HG02610 (cell line): ENCODE measurements around the gene SRGAP3.

Experiments used
- ATAC-seq: cut with Tn5 transposase; IDR thresholded peaks from one replicate; pipeline ENCODE4 v1.9.1; 2021; ENCODE audit warnings: mild to moderate bottlenecking, moderate library complexity; ENCODE audit not compliant: unreplicated experiment

Gene SRGAP3

GRCh38 chr3:9067352-9067975 lies 182.0 kb downstream of the SRGAP3 start:
- peak; percentile 61 for ATAC-seq

GRCh38 chr3:9066775-9067174 lies 182.7 kb downstream of the SRGAP3 start:
- ATAC-seq = no peak

- ATAC-seq = no peak
Observed at GRCh38 chr3:9066141-9066540, 183.3 kb downstream of the SRGAP3 start.

- no peak for ATAC-seq
Observed at GRCh38 chr3:9064850-9065249, 184.6 kb downstream of the SRGAP3 start.

GRCh38 chr3:9064251-9064650 lies 185.2 kb downstream of the SRGAP3 start:
- ATAC-seq = no peak

- ATAC-seq = no peak
Observed at GRCh38 chr3:9062570-9062969, 186.9 kb downstream of the SRGAP3 start.

GRCh38 chr3:9061634-9062033 lies 187.8 kb downstream of the SRGAP3 start:
- no peak for ATAC-seq

GRCh38 chr3:9059489-9060400 lies 189.7 kb downstream of the SRGAP3 start:
- no peak for ATAC-seq

GRCh38 chr3:9056581-9056980 lies 192.9 kb downstream of the SRGAP3 start:
- ATAC-seq = no peak

GRCh38 chr3:9047452-9048346 lies 201.7 kb downstream of the SRGAP3 start:
- ATAC-seq = no peak

GRCh38 chr3:9045371-9045770 lies 204.1 kb downstream of the SRGAP3 start:
- ATAC-seq = no peak

GRCh38 chr3:9043063-9043462 lies 206.4 kb downstream of the SRGAP3 start:
- no peak for ATAC-seq

GRCh38 chr3:9041626-9042025 lies 207.8 kb downstream of the SRGAP3 start:
- ATAC-seq = no peak

- no peak for ATAC-seq
Observed at GRCh38 chr3:9040996-9041395, 208.4 kb downstream of the SRGAP3 start.

GRCh38 chr3:9037144-9037711 lies 212.2 kb downstream of the SRGAP3 start:
- ATAC-seq = no peak

- no peak for ATAC-seq
Observed at GRCh38 chr3:9036404-9037131, 212.9 kb downstream of the SRGAP3 start.

GRCh38 chr3:9035961-9036360 lies 213.5 kb downstream of the SRGAP3 start:
- ATAC-seq = no peak

- no peak for ATAC-seq
Observed at GRCh38 chr3:9035473-9035872, 214.0 kb downstream of the SRGAP3 start.

GRCh38 chr3:9033867-9034266 lies 215.6 kb downstream of the SRGAP3 start:
- ATAC-seq = no peak

- no peak for ATAC-seq
Observed at GRCh38 chr3:9032231-9032777, 217.1 kb downstream of the SRGAP3 start.
